HepG2 (cell line): ENCODE measurements around the gene EBF4. TPM values are rescaled to one million over a fixed set of nuclear protein-coding genes. Genes with fewer than 3 reads are reported as not detected.

ENCODE experiments used
- ATAC-seq: fragments of 200-7000 bp; cut with Tn5 transposase; 3 replicates; pipeline ENCODE4 v1.9.1; 2020; ENCODE audit warnings: mild to moderate bottlenecking, moderate library complexity
- BruUV-seq: library from RNA; stranded (reverse); fragments of 400-500 nt; replicated peaks from 2 replicates; lab custom pipeline; 2021; lab: Mats Ljungman, UMichigan
- CTCF ChIA-PET: fragments of 300-600 bp; formaldehyde crosslinking; extraction: SDS; loops from one replicate; lab custom pipeline; 2021; ENCODE audit warnings: low total read pairs, inconsistent platforms, low intra/inter-chr PET ratio; lab: Yijun Ruan, JAX
- POLR2A ChIA-PET: fragments of 350-600 bp; sonication (Branson Sonifier 250); formaldehyde crosslinking; loops from one replicate; lab custom pipeline; 2020; ENCODE audit warnings: antibody characterized with exemption, inconsistent platforms; lab: Yijun Ruan, JAX
- DNase-seq: peaks from one replicate; pipeline ENCODE4 v3.0.0-alpha.2; 2015; ENCODE audit warnings: low spot score
- FAIRE-seq: peaks from 3 replicates; lab custom pipeline; 2011; peaks lifted over from hg19 to GRCh38; lab: Jason Lieb, UNC
- H2AFZ ChIP-seq: one replicate; pipeline ENCODE4 v1.6.1; 2011; ENCODE audit warnings: low read length, inconsistent platforms
- H3K27ac ChIP-seq: fragments of 300-600 bp; 3 replicates; pipeline ENCODE4 v1.8.0; 2011; ENCODE audit warnings: mixed run types, mild to moderate bottlenecking, mixed read lengths, low read length, inconsistent platforms; ENCODE audit not compliant: insufficient read depth; ENCODE audit errors: extremely low read length
- H3K27me3 ChIP-seq, 2 experiments: fragments of 200-600 bp in 1 of 2; 2 replicates in 1 of 2; 3 replicates in 1 of 2; pipeline versions ENCODE4 v1.6.0 to v1.8.0; 2011; ENCODE audit warnings: low read length in 2 of 2, mild to moderate bottlenecking in 2 of 2, moderate library complexity in 2 of 2, inconsistent platforms in 1 of 2; ENCODE audit not compliant: insufficient read depth in 2 of 2, control insufficient read depth in 1 of 2
- H3K36me3 ChIP-seq, 2 experiments: fragments of 200-600 bp in 1 of 2; replicated peaks in 1 of 2; 2 replicates in 1 of 2; 3 replicates in 1 of 2; pipeline versions ENCODE4 v1.5.1 to v1.8.0; 2011; ENCODE audit warnings: low read length in 2 of 2, inconsistent platforms in 1 of 2; ENCODE audit not compliant: insufficient read depth in 2 of 2, control insufficient read depth in 1 of 2
- H3K4me1 ChIP-seq: 2 replicates; pipeline ENCODE4 v1.5.1; 2012; ENCODE audit warnings: low read length, inconsistent platforms; ENCODE audit not compliant: insufficient read depth
- H3K4me2 ChIP-seq: 2 replicates; pipeline ENCODE4 v1.6.0; 2011; ENCODE audit warnings: low read depth, low read length, inconsistent platforms
- H3K4me3 ChIP-seq, 3 experiments: fragments of 200-600 bp in 1 of 3; sonication (generic), shearing (Covaris generic) in 1 of 3; replicated peaks in 1 of 3; 2 replicates each; pipeline ENCODE4 v1.5.1; 2011 to 2016; ENCODE audit warnings: low read length in 3 of 3, inconsistent platforms in 2 of 3, low read depth in 2 of 3, mild to moderate bottlenecking in 2 of 3, control low read depth in 1 of 3, mixed read lengths in 1 of 3; ENCODE audit not compliant: insufficient read depth in 1 of 3
- H3K79me2 ChIP-seq: one replicate; pipeline ENCODE4 v1.6.1; 2011; ENCODE audit warnings: low read length, inconsistent platforms; ENCODE audit not compliant: insufficient read depth
- H3K9ac ChIP-seq: 2 replicates; pipeline ENCODE4 v1.6.0; 2011; ENCODE audit warnings: mild to moderate bottlenecking, low read depth, low read length, inconsistent platforms; ENCODE audit not compliant: insufficient read depth
- H3K9me3 ChIP-seq: 2 replicates; pipeline ENCODE4 v1.5.1; 2012; ENCODE audit warnings: mild to moderate bottlenecking, low read length
- H4K20me1 ChIP-seq: 2 replicates; pipeline ENCODE4 v1.6.0; 2011; ENCODE audit warnings: inconsistent platforms, mild to moderate bottlenecking, low read length, moderate library complexity; ENCODE audit not compliant: insufficient read depth
- CCDC6 ChIP-seq: sonication (generic); formaldehyde crosslinking; IDR thresholded peaks from 2 replicates; pipeline ENCODE4 v1.8.1; 2022; ENCODE audit warnings: mild to moderate bottlenecking, missing genetic modification reagents, moderate library complexity
- HDAC2 ChIP-seq: sonication (generic); formaldehyde crosslinking; IDR thresholded peaks from 2 replicates; pipeline ENCODE4 v1.4.0; 2020; ENCODE audit warnings: missing genetic modification reagents
- JARID2 ChIP-seq: sonication (generic); formaldehyde crosslinking; IDR thresholded peaks from 2 replicates; pipeline ENCODE4 v1.8.1; 2023; ENCODE audit warnings: missing genetic modification reagents, inconsistent platforms; ENCODE audit not compliant: insufficient replicate concordance
- MAF1 ChIP-seq: sonication (generic); formaldehyde crosslinking; IDR thresholded peaks from 2 replicates; pipeline ENCODE4 v1.5.0; 2020; ENCODE audit warnings: missing genetic modification reagents, borderline replicate concordance
- NR1H2 ChIP-seq: sonication (generic); formaldehyde crosslinking; IDR thresholded peaks from 2 replicates; pipeline ENCODE4 v1.8.1; 2022; ENCODE audit warnings: low read depth, missing genetic modification reagents, borderline replicate concordance
- RARA ChIP-seq: IDR thresholded peaks from 2 replicates; pipeline ENCODE4 v1.6.1; 2016; ENCODE audit warnings: missing genetic modification reagents, missing compliant biosample characterization
- RBM22 ChIP-seq: fragments of 200-400 bp; formaldehyde crosslinking; optimal IDR thresholded peaks from 2 replicates; pipeline ENCODE3; 2017; ENCODE audit warnings: mild to moderate bottlenecking, low read length, moderate library complexity
- SIN3A ChIP-seq: IDR thresholded peaks from 2 replicates; pipeline ENCODE4 v1.6.1; 2011; ENCODE audit warnings: low read depth, mild to moderate bottlenecking, control low read depth, low read length, borderline replicate concordance
- SMAD1 ChIP-seq: sonication (generic); formaldehyde crosslinking; IDR thresholded peaks from 2 replicates; pipeline ENCODE4 v1.4.0; 2020; ENCODE audit warnings: missing genetic modification reagents, low read depth, mild to moderate bottlenecking, borderline replicate concordance
- STAG1 ChIP-seq: sonication (generic); formaldehyde crosslinking; IDR thresholded peaks from 2 replicates; pipeline ENCODE4 v1.4.0; 2020; ENCODE audit warnings: missing genetic modification reagents
- ZBTB38 ChIP-seq: sonication (generic); formaldehyde crosslinking; IDR thresholded peaks from 2 replicates; pipeline ENCODE4 v1.5.1; 2020; ENCODE audit warnings: mild to moderate bottlenecking, missing genetic modification reagents
- ZNF24 ChIP-seq: fragments of 450-650 bp; IDR thresholded peaks from 2 replicates; pipeline ENCODE4 v1.6.1; 2017; ENCODE audit warnings: antibody characterized with exemption, mild to moderate bottlenecking
- ZNF614 ChIP-seq: IDR thresholded peaks from 2 replicates; pipeline ENCODE4 v1.6.1; 2018; ENCODE audit warnings: missing biosample characterization, missing genetic modification reagents, inconsistent platforms, borderline replicate concordance
- ZSCAN9 ChIP-seq: IDR thresholded peaks from 2 replicates; pipeline ENCODE4 v1.6.1; 2016; ENCODE audit warnings: borderline replicate concordance
- WGBS: methylation state at CpG from one replicate; pipeline ENCODE4 v1.1.6; 2017; ENCODE audit warnings: low lambda C conversion rate; 5-methylcytosine and 5-hydroxymethylcytosine counted together
- in situ Hi-C: cut with HindIII; loops from 2 replicates; pipeline ENCODE4 v1.10.0; 2017; ENCODE audit warnings: low pct_unique_long_range_greater_than_20kb; ENCODE audit not compliant: extremely low pct_ligation_motif_present
- intact Hi-C: fragments of 100-400 bp; cut with micrococcal nuclease; formaldehyde crosslinking; loops from one replicate; pipeline ENCODE4 v1.10.0; 2022; ENCODE audit not compliant: unreplicated experiment
- polyA plus RNA-seq, 8 experiments: library from polyadenylated mRNA; depleted of rRNA in 3 of 8; stranded (reverse) in 7 of 8; unstranded in 1 of 8; fragments of >200 nt; fragmentation: Illumina TruSeq in 4 of 8; extraction: Trizol in 4 of 8; gene quantifications; 2 replicates each; pipeline versions ENCODE4 v1.2.1 to v1.2.3, GENCODE V29; 2011 to 2016; ENCODE audit warnings: low read depth in 4 of 8, missing spikeins in 1 of 8, mixed read lengths in 1 of 8; ENCODE audit not compliant: insufficient read depth in 1 of 8
- total RNA-seq, 5 experiments: library from RNA; depleted of rRNA; stranded (reverse); fragments of >200 nt; fragmentation: Illumina TruSeq; extraction: Trizol; gene quantifications; 2 replicates each; pipeline ENCODE4 v1.2.3, GENCODE V29; 2016; ENCODE audit warnings: low read depth in 1 of 5
- TF ChIP-seq, protein P1 (sequence below): sonication (generic); formaldehyde crosslinking; IDR thresholded peaks from 2 replicates; pipeline ENCODE4 v1.5.0; 2020; ENCODE audit warnings: missing genetic modification reagents
- TF ChIP-seq, protein P2 (sequence below): sonication (generic); formaldehyde crosslinking; IDR thresholded peaks from 2 replicates; pipeline ENCODE4 v1.4.0; 2020; ENCODE audit warnings: missing genetic modification reagents

EBF4 gene
- total and polyA plus RNA-seq, 2 of the 13 experiments (the other 11 are each of a cell fraction or from before 2014, with no cell fraction given), result 0.84 to 2.2 TPM

DNA sequence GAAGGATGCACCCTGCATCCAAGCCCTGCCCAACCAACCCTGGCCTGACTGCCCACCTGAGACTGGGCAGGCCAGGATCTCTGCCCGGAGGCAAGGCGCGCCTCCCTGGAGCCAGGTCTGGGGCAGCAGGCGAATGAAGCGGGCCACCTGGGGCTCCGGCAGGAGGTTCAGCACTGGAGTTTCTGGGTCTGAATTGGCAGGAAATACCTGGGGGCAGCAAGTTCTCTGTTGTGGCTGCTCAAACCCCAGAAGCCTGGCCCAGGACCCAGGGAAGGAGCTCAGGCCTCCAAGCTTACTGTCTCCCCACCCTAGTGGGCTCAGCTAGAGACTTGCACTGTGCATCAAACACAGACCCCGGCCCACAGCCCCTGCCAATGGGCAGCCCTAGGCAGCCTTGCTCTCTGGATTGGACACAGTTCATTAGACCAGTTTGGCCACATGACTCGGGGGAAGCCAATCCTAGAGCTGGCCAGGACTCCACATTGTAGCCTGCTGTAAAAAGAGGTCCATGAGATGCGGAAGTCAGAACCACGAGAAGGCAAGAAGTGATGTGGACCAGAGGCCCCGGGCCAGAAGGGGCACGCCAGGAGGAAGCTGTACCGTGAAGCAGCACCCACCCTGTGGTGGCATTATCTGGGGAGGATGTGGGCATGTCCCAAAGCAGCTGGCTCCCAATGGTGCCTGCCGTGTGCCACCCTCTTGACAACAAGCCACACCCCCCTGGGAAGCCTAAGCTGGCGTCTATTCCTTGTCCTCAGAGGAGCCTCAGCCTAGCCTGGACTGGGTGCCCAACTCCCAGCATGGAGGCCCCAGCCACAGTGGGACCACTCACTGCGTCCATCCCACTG is 104.8 kb downstream of the EBF4 start:
- Histone ChIP-seq H4K20me1 (no peaks in the 10 kb centered on the region), H3K36me3 (no peaks in the 10 kb centered on the region), H3K27ac (no peak overlapping the region), H3K9ac (no peak overlapping the region), H3K4me3 (no peak overlapping the region), H3K9me3 (no peaks in the 10 kb centered on the region), H3K27me3 (peaks cover 25 to 90% of the 10 kb centered on the region in 2 experiments), H3K4me2 (no peak overlapping the region), H2AFZ (no peak overlapping the region), H3K4me1 (peaks cover 10% of the 10 kb centered on the region), H3K79me2 (no peaks in the 10 kb centered on the region)
- DNase-seq (no peak), ATAC-seq (no peak), FAIRE-seq (no peak)
- intact Hi-C loops (no loop called here), in situ Hi-C loops (no loop called here)
- BruUV-seq, result no TSS peak
- ChIA-PET POLR2A (no interaction called here), CTCF (no interaction called here)
- WGBS, result 40% methylated on average over 16 of the region's 16 CpGs
- TF ChIP-seq NR1H2, result no peak
- TF ChIP-seq, all 625 proteins: peak for 0

DNA sequence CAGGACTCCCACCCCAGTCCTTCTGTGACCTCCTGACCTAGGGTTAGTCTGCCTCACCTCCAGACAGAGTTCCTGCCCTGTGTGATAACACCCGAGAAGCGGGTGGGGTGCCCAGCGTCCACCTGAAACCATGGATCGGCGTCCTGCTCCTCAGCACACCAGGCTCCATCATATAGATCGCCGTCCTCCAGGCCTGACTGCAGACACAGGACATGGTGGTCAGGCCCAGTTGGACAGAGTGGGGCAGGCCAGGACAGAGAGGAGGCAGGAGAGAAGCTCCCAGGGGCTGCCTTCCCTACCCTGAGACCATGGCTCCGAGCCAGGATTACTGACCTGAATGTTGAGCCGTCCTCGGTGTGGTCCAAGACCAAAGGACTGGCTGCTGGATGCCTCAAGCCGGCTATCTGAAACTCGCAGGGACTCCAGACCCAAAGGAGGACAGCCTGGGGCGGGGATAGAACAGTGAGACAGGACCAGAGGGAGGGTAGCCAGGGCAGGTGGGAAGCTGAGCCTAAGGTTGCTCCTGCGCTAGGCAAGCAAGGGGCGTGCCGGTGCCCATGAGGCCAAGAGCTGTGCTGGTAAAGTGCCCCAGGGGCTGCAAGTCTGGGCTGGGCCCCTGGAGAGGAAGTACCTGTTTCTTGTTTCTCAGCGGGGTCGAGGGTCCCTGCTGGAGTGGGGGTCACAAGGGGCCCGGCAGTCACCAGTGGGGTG is 105.7 kb downstream of the EBF4 start:
- Histone ChIP-seq H4K20me1 (no peaks in the 10 kb centered on the region), H3K79me2 (no peaks in the 10 kb centered on the region), H2AFZ (no peak overlapping the region), H3K27me3 (peaks cover 25 to 88% of the 10 kb centered on the region in 2 experiments), H3K9me3 (no peaks in the 10 kb centered on the region), H3K4me2 (no peak overlapping the region), H3K4me3 (no peak overlapping the region), H3K36me3 (no peaks in the 10 kb centered on the region), H3K4me1 (peaks cover 10% of the 10 kb centered on the region), H3K27ac (no peak overlapping the region), H3K9ac (no peak overlapping the region)
- TF ChIP-seq RBM22 (no peak), STAG1 (CRISPR knock-in tag) (no peak), SIN3A (no peak), ZSCAN9 (CRISPR knock-in tag) (no peak), MAF1 (CRISPR knock-in tag) (no peak), ZNF614 (CRISPR knock-in tag) (no peak), JARID2 (CRISPR knock-in tag) (no peak), SMAD1 (CRISPR knock-in tag) (no peak), ZNF24 (no peak), HDAC2 (no peak), ZBTB38 (CRISPR knock-in tag) (no peak), CCDC6 (CRISPR knock-in tag) (no peak), RARA (no peak)
- TF ChIP-seq, protein P1, sequence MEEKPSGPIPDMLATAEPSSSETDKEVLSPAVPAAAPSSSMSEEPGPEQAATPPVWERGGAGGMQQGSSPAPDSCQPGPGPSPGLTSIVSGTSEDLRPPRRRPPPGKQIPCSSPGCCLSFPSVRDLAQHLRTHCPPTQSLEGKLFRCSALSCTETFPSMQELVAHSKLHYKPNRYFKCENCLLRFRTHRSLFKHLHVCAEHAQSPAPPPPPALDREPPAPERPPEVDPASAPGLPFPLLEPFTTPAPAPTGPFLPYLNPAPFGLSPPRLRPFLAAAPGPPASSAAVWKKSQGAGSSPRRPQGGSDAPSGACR (CRISPR knock-in tag), result no peak
- TF ChIP-seq, protein P2, sequence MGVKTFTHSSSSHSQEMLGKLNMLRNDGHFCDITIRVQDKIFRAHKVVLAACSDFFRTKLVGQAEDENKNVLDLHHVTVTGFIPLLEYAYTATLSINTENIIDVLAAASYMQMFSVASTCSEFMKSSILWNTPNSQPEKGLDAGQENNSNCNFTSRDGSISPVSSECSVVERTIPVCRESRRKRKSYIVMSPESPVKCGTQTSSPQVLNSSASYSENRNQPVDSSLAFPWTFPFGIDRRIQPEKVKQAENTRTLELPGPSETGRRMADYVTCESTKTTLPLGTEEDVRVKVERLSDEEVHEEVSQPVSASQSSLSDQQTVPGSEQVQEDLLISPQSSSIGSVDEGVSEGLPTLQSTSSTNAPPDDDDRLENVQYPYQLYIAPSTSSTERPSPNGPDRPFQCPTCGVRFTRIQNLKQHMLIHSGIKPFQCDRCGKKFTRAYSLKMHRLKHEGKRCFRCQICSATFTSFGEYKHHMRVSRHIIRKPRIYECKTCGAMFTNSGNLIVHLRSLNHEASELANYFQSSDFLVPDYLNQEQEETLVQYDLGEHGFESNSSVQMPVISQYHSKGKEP (CRISPR knock-in tag), result no peak
- ChIA-PET CTCF (no interaction called here), POLR2A (no interaction called here)
- no TSS peak for BruUV-seq
- intact Hi-C loops (no loop called here), in situ Hi-C loops (no loop called here)
- DNase-seq (no peak), FAIRE-seq (no peak), ATAC-seq (no peak)
- 63% methylated on average over 19 of the region's 19 CpGs for WGBS
